AG04449 (cell line): Measurements from ENCODE around the gene CAMTA1.

ENCODE experiments used
- CTCF ChIA-PET: fragments of 350-600 bp; formaldehyde crosslinking; extraction: SDS; loops from one replicate; lab custom pipeline; 2021; ENCODE audit warnings: antibody characterized with exemption; lab: Yijun Ruan, JAX
- POLR2A ChIA-PET: fragments of 400-600, 350-600 bp; formaldehyde crosslinking; extraction: SDS; loops from one replicate; lab custom pipeline; 2020; ENCODE audit warnings: antibody characterized with exemption, inconsistent platforms; lab: Yijun Ruan, JAX
- DNase-seq: peaks from one replicate; pipeline ENCODE4 v3.0.0-alpha.2; 2010; ENCODE audit warnings: low read depth, low spot score
- H3K4me3 ChIP-seq: 2 replicates; pipeline ENCODE4 v1.5.1; 2011; ENCODE audit warnings: low read depth, mild to moderate bottlenecking, control low read depth, low read length
- TF ChIP-seq, protein P1 (sequence below): IDR thresholded peaks from one replicate; pipeline ENCODE4 v1.5.1; 2011; ENCODE audit warnings: mild to moderate bottlenecking, moderate library complexity, low read length, control low read depth, inconsistent platforms; ENCODE audit not compliant: insufficient read depth; ENCODE audit errors: missing control alignments

The CAMTA1 gene

DNA sequence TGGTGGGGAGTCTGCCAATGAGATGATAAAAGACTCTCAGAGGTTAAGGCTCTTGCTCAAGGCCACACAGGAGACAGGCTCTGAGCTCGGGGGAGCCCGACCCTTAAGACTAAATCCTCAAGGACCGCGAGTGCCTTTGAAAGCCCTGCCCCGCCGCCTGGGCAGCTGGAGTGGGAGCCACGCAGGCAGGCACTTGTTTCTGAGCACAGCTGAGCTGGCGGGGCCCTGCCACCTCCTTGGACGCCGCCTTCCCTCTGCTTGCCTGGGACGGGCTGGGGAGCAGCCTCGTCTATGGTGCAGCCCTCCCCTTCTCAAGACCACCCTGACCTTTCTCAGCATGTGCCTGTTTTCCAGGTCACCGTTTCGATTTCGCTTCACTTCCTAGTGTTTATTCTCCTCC is 169.3 kb downstream of the CAMTA1 start:
- ChIA-PET CTCF (interaction anchor here (0.7 kb wide), 2 partner anchors 13 to 790 kb away, joined by 3 read pairs; no protein-coding TSS in a partner anchor), POLR2A (no interaction called here)
- TF ChIP-seq, protein P1, sequence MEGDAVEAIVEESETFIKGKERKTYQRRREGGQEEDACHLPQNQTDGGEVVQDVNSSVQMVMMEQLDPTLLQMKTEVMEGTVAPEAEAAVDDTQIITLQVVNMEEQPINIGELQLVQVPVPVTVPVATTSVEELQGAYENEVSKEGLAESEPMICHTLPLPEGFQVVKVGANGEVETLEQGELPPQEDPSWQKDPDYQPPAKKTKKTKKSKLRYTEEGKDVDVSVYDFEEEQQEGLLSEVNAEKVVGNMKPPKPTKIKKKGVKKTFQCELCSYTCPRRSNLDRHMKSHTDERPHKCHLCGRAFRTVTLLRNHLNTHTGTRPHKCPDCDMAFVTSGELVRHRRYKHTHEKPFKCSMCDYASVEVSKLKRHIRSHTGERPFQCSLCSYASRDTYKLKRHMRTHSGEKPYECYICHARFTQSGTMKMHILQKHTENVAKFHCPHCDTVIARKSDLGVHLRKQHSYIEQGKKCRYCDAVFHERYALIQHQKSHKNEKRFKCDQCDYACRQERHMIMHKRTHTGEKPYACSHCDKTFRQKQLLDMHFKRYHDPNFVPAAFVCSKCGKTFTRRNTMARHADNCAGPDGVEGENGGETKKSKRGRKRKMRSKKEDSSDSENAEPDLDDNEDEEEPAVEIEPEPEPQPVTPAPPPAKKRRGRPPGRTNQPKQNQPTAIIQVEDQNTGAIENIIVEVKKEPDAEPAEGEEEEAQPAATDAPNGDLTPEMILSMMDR = no peak
- DNase-seq = no peak
- H3K4me3 ChIP-seq = no peak overlapping the region

DNA sequence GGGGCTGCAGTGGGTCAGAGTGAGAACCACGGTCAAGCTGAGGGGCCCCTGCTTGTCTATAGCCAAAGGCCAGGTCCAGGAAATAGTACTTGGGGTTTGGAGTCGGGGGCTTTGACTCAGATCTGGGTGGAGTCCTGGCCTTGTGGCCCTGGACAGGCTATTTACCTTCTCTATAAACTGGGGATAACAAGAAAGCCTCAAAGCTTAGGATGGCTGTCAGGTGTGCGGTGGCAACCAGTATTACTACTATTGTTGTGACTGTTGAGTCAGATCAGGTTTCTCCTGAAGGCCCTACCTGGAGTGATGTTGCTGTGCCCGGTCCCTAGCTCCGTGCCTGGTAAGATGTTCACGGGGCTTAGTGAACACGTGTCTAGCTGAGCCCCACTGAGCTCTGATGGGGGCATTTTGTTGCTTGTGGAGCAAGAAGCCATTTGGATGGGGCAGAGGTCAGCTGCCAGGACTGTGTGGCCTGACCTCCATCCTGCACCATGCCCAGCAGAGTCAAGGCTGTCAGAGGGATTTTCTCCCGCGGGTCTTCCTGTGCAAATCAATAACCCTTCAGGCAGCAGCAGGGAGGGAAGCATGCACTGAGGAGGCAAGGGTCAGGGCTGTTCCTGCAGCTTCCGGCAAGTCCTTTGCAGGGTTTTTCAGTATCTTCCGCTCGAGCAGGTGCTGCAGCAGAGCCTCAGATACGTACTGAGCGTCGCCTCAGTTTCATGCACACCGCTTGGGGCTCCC is 170.3 kb downstream of the CAMTA1 start:
- POLR2A ChIA-PET = no interaction called here
- CTCF ChIA-PET = no interaction called here
- DNase-seq = no peak
- no peak overlapping the region for H3K4me3 ChIP-seq
- TF ChIP-seq, protein P1 = no peak

DNA sequence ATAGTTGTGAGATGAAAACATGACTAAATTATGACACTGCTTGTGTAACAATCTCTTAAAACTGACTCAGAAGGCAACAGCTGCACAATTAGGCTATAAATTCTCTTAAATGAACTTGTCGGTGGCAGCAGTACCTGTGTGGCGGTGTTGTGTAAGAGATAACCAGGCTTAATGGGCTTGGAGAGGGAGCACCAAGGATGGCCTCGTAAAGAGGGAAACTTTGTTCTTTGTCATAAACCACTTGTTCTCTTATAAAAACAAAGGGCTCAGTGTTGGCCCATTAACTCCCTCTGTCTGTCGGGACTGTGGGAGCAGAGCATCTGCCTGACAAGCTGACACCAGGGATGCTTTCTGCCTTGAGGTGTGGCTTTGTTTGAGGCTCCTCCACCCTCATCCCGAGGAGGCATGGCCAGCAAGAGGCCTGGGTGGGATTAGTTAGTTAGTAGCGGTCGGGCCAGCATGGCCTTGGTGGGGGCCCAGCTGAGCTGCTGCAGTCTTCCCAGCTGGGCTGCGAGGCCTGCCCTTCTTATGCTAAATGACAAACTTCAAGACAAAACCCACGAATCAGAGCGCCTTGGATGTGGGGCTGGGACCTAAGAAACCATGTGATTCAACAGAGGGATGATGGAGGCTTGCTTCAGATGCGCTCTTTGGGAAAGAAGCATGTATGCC is 171.4 kb downstream of the CAMTA1 start:
- ChIA-PET CTCF (no interaction called here), POLR2A (no interaction called here)
- TF ChIP-seq, protein P1 = no peak

DNA sequence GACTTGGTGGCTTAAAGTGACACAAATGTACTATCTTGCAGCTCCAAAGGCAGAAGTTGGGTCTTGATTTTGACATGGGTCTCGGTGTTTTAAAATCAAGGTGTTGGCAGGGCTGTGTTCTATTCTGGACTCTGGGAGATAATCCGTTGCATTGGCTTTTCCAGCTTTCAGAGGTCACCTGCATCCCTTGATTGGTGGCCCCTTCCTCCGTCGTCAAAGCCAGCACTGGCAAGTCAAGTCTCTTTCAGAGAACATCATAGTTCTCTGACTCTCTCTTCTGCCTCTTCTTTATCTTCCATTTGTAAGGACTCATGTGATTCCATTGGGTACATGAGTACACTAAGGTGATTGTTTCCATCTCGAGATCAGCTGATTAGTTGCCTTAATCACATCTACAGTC is 172.1 kb downstream of the CAMTA1 start:
- ChIA-PET CTCF (no interaction called here), POLR2A (no interaction called here)
- no peak overlapping the region for H3K4me3 ChIP-seq
- TF ChIP-seq, protein P1 = no peak
- DNase-seq = no peak

More for the DNA sequence above, 171.4 kb downstream of the CAMTA1 start:
- no peak overlapping the region for H3K4me3 ChIP-seq
- no peak for DNase-seq

DNA sequence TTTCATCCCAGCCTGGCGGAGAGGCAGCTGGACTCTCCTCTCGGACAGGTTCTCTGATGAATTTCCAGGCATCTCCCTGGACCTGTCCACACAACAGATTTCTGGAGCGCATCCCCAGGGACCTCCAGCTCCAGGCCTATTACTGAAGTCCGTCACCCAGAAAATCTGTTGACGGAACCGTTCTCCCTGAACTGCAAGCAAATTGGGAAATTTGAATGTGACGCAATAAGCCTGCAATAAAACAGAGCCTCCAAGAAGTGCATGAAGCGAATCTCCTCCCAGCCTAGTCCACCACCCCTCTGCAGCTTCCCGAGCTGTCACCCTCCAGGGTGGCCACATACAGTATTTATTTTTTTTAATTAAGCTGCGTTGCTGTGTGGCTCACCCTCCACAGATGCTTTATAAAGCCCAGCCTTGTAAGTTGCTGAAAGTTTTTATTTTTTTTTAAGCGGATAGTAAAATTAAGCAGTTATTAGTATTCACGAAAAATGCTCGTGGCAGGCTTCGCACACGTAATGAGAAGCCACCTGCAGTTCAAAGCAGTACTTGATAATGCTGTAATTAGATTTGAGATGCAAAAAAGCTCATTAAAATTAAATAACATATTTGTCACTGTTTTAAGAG is 173.3 kb downstream of the CAMTA1 start:
- CTCF ChIA-PET = no interaction called here
- TF ChIP-seq, protein P1 = no peak
- POLR2A ChIA-PET = no interaction called here
- no peak for DNase-seq
- no peak overlapping the region for H3K4me3 ChIP-seq

DNA sequence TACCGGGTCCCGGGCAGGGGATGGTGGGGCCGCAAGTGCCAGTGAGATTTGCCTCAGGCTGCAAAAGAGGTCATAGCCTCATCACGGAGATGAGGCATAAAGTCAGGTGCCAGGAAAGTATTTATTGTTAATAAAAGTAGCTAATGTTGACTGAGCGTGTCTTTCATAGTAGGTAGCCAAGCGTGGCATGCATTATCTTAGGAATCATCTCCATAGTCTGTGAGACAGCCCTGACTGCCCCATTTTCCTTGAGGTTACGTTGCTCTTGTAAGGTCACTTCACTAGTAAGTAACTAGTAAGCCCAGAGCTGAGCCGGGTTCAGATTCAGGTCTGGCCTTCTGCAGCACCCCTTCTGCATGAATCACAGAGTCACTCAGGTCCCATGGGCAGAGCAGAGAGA is 174.2 kb downstream of the CAMTA1 start:
- H3K4me3 ChIP-seq = no peak overlapping the region
- TF ChIP-seq, protein P1 = no peak
- ChIA-PET POLR2A (no interaction called here), CTCF (no interaction called here)
- no peak for DNase-seq
